Muscle layer of colon (tissue), 2 donors: Measurements from ENCODE around the gene ANKRD66.
"Not testable (repeated sequence)": the region's sequence is repeated elsewhere in the genome, so short reads cannot be mapped to it uniquely, and the experiment has no call there.

Experiments used
- H3K27ac ChIP-seq: one replicate; pipeline ENCODE4 v1.7.0; 2013; ENCODE audit warnings: low read depth, mild to moderate bottlenecking, low read length, moderate library complexity
- H3K27me3 ChIP-seq, 2 donors: one replicate each; pipeline ENCODE4 v1.7.0; 2013; ENCODE audit warnings: low read length in 2 of 2, mild to moderate bottlenecking in 2 of 2; ENCODE audit not compliant: insufficient read depth in 2 of 2, control insufficient read depth in 1 of 2
- H3K36me3 ChIP-seq: one replicate; pipeline ENCODE4 v1.7.0; 2013; ENCODE audit warnings: mild to moderate bottlenecking, low read length; ENCODE audit not compliant: insufficient read depth
- H3K4me1 ChIP-seq: one replicate; pipeline ENCODE4 v1.7.0; 2013; ENCODE audit warnings: mild to moderate bottlenecking, low read length; ENCODE audit not compliant: insufficient read depth
- H3K4me3 ChIP-seq, 2 donors: one replicate each; pipeline ENCODE4 v1.7.0; 2013; ENCODE audit warnings: low read length in 2 of 2, low read depth in 1 of 2, mild to moderate bottlenecking in 1 of 2, moderate library complexity in 1 of 2
- H3K9ac ChIP-seq: one replicate; pipeline ENCODE4 v1.7.0; 2013; ENCODE audit warnings: low read length
- H3K9me3 ChIP-seq: one replicate; pipeline ENCODE4 v1.7.0; 2013; ENCODE audit warnings: mild to moderate bottlenecking, low read length
- donor health status: abdominal sarcoma.
- donor health status: Adenocarcinoma of cecum.

The ANKRD66 gene

DNA sequence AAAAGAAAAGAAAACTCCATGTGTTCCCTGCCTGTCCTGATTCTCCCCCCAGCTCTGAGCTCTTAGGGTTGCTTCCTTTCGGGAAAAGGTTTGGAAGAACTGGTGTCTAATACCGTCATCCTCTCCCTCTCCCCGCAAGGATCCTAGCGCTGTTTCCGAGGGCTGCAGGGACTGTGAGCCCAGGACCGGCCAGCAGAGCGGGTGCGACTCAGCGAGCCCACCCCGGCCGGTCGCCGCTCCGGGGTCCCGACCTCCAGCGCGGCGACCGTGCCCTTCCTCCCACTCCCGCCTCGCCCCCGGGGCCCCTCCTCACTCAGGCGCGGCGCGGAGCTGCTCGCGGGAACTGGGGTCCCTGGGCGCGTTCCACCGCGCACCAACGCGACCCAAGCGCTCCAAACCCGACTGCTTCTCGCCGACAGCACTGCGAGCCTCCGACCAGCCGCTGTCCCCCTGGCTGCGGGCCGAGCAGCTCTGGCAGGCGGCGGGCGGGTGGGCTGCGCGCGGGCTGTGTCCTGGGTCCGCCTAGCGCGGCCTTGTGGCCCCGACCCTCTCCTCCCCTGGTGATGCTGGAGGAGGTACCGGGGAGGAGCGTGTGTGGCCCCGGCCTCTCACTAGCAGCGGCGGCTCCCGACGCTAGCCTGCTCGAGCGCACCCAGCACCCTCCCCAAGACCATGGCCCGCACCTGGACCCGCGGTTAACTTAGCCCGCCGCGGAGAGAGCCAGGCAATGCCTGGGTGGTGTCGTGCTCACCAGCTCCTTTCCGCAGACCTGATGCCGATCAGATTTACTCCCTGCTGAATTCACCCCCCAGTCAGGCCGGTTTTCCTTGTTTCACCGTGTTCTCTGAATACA lies 11.6 kb upstream of the ANKRD66 start, which contains the start of gene PLA2G7:
Gene PLA2G7 (minus strand): TSS at position 509 of the 853 bp plus-strand sequence. CDS start 12,484 bp downstream, outside the sequence.
- Histone ChIP-seq H3K4me1 (no peaks in the 10 kb centered on the region), H3K9ac (no peak within 1 kb of the TSS), H3K36me3 (no peaks in the 10 kb centered on the region), H3K9me3 (no peaks in the 10 kb centered on the region), H3K27me3 (peaks cover 6 to 10% of the 10 kb centered on the region in 2 donors), H3K27ac (no peak within 1 kb of the TSS), H3K4me3 (peak within 1 kb of the TSS; percentile 55 to 64)

DNA sequence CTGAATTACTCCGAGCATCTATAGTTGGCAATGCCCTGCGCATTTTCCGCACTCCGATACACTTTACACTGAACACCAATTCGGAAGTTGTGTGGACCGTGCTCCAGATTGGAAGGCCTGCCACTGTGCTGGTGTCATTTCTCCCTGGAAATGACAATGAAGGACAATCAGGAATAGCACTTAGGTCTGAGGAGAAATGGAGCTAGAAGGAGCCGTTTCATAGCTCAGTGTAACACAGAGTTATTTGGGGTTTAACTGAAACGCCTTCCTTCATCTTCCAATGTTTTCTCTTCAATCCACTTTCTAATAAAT lies 11.1 kb upstream of the ANKRD66 start:
- Histone ChIP-seq H3K27ac (no peak overlapping the region), H3K9ac (no peak overlapping the region), H3K36me3 (no peaks in the 10 kb centered on the region), H3K9me3 (no peaks in the 10 kb centered on the region), H3K27me3 (peaks cover 6 to 10% of the 10 kb centered on the region in 2 donors), H3K4me3 (peak overlapping the region; percentile 55 to 64), H3K4me1 (no peaks in the 10 kb centered on the region)

DNA sequence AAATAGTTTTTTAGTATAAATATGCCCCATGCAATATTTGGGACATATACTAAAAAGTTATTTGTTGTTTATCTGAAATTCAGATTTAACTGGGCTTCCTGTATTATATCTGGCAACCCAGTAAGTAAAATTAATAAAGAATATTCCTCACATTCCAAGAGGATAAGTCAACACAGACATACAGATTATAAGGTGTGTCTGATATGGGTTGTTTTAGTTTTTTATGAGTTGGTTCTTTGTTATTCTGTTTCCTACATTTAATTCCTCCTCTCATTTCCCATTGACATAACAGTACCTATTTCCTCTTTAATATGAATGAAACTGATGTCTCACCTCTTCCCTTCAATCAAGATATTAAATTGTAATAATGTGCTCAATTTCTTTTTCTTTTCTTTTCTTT lies 9.8 kb upstream of the ANKRD66 start:
- Histone ChIP-seq H3K36me3 (no peaks in the 10 kb centered on the region), H3K9me3 (no peaks in the 10 kb centered on the region), H3K27ac (no peak overlapping the region), H3K4me3 (no peak overlapping the region), H3K4me1 (no peaks in the 10 kb centered on the region), H3K9ac (no peak overlapping the region), H3K27me3 (peaks cover 6 to 10% of the 10 kb centered on the region in 2 donors)

DNA sequence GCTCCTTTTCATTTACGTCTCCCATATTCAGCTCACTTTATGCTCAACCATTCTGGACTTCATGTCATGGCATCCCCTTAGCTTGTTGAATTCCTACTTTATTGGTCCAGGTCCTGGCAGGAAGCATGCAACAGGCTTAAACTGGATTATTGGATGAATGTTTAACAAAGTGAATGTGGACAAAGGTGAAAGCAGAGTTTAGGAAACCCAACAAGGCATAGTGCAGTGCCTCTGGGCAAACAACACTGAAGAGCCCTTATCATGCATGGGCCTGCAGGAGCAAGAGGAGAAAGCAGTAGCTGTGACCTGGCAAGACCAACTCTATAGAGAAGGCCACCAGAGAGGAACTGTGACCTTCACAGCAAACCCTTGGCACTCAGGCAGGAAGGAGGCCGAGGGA lies 5.3 kb upstream of the ANKRD66 start:
- Histone ChIP-seq H3K27ac (no peak overlapping the region), H3K9ac (no peak overlapping the region)

DNA sequence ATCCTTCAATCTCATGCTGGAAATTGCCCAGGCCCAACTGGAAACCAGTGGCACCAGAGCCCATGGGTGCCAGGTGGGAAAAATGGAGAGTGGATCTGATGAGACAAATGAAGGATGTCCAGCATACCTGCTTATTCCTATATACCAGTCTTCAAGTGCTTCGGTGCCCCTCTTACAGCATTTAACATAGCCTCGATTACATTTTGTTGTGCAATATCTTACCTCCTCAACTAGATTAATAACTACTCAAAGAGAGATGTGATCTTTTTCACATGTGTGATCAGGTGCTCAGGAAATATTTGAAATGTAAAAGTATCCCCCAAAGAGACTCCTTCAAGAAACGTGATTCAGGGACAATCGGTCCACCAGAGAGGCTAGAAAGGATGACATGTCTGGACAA lies 4.8 kb upstream of the ANKRD66 start:
- no peak overlapping the region for H3K27ac ChIP-seq
- no peak overlapping the region for H3K4me3 ChIP-seq
- no peaks in the 10 kb centered on the region for H3K4me1 ChIP-seq
- H3K9me3 ChIP-seq: no peaks in the 10 kb centered on the region
- no peak overlapping the region for H3K9ac ChIP-seq
- peaks cover 0 to 6% of the 10 kb centered on the region in 2 donors for H3K27me3 ChIP-seq
- H3K36me3 ChIP-seq: no peaks in the 10 kb centered on the region

More for the DNA sequence above, 5.3 kb upstream of the ANKRD66 start:
- Histone ChIP-seq H3K9me3 (no peaks in the 10 kb centered on the region), H3K4me1 (no peaks in the 10 kb centered on the region), H3K36me3 (no peaks in the 10 kb centered on the region), H3K4me3 (no peak overlapping the region), H3K27me3 (peaks cover 4 to 6% of the 10 kb centered on the region in 2 donors)

DNA sequence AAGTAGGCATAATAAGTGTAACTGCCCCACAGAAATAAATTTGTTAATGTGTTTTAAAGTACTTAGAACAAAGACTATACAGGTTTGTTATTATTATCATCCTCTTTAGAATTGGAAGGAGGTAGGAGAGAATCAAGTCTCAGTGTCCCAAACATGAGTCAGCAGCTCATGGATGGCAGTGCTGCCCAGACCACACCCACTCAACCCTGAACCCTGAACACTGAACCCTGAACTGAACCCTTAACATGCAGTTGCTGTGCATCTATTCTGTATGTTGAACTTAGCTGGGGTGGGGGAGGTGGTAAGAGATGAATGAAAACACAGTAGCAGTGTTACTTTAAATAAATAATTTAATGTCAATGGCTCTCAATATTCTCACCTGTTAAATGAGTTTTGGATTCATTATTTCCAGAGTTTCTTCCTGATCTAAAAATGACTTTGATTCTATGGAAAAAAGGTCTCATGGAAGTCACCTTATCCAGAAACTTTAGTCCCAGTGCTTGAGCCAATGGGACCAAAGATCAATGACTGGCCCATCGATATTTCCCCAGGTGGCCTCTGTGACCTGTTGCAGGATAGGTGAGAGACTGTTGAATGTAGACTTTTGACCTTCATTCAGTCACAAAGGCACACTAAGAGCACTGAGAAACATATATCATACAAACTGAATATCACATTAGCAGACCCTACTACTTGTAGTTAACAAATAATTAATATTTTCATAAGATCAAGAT lies 3.1 kb upstream of the ANKRD66 start:
- H3K27ac ChIP-seq: no peak overlapping the region

DNA sequence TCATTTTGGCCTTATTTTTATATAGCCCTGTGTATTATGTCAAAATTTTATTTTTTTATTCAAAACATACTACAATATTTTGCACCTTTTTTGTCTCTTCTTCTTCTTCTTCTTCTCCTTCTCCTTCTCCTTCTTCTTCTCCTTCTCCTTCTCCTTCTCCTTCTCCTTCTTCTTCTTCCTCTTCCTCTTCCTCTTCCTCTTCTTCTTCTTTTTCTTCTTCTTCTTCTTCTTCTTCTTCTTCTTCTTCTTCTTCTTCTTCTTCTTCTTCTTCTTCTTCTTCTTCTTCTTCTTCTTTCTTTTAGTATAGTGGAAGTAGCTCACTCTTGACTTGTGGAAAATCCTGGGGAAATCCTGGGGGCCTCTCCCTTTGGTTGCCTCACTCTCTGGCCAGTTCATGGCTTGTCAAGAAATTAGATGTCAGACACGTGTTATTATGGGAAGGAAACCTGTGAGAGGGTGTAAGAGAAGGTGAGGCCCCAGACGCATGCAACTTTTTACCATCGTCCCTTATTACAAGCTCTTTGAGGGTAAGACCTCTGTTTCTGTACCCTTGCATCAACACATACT lies 2.5 kb upstream of the ANKRD66 start:
- not testable (repeated sequence) for H3K9ac ChIP-seq, H3K9me3 ChIP-seq

More for the DNA sequence above, 3.1 kb upstream of the ANKRD66 start:
- no peak overlapping the region for H3K9ac ChIP-seq
- H3K27me3 ChIP-seq: no peaks in the 10 kb centered on the region
- H3K4me1 ChIP-seq: no peaks in the 10 kb centered on the region
- H3K4me3 ChIP-seq: no peak overlapping the region
- no peaks in the 10 kb centered on the region for H3K36me3 ChIP-seq
- H3K9me3 ChIP-seq: no peaks in the 10 kb centered on the region

DNA sequence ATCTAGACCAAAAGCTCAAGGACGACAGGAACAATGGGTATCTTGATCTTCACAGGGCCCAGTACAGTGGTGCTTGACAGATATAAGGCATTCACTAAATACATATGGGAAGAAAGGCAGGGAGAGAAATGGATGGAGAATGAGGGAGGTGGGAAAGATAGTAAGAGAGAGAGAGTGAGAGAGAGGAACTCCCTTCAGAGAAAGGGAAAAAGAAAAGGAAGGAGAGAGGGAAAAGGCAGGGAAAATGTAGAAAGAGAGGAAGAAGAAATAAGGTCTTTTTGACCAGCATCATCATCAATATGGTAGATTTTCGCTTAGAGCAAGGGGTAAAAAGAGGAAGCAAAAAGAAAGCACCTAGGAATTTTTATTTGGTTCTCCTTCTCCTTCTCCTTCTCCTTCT lies 760 bp upstream of the ANKRD66 start:
- H3K4me1 ChIP-seq: no peaks in the 10 kb centered on the region
- H3K27ac ChIP-seq: no peak overlapping the region
- no peak overlapping the region for H3K4me3 ChIP-seq
- no peak overlapping the region for H3K9ac ChIP-seq
- H3K9me3 ChIP-seq: no peaks in the 10 kb centered on the region
- H3K27me3 ChIP-seq: no peaks in the 10 kb centered on the region
- no peaks in the 10 kb centered on the region for H3K36me3 ChIP-seq

More for the DNA sequence above, 2.5 kb upstream of the ANKRD66 start:
- H3K27ac ChIP-seq, H3K27me3 ChIP-seq, H3K36me3 ChIP-seq, H3K4me1 ChIP-seq, H3K4me3 ChIP-seq: not testable (repeated sequence)

DNA sequence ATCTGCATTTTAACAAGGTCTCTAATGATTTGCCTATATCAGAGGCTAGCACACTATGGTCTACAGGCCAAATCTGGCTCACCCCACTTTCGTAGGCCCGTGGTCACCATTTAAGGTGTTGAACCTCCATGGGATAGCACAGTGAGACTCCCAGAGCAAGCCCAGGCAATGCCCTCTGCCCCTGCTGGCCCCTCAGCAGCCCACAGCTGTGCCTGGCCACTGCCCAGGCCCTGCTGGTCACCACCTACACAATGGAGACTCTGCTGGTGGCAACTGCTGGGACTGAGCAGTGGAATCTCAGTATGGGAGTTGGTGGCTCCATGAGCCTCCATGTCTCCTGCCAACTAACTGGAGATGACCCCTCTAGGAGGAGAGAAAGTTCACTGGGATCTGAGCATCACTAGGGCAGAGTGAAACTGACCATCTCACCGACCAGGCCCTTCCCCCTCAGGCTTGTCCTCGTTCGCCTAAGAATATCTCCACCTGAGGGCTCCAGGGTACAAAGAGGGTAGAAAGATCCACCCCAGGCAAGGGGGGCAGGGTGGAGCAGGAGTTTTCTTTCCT lies 2.3 kb downstream of the ANKRD66 start:
- no peak overlapping the region for H3K9ac ChIP-seq
- H3K27ac ChIP-seq: no peak overlapping the region
- H3K4me3 ChIP-seq: no peak overlapping the region
- no peaks in the 10 kb centered on the region for H3K27me3 ChIP-seq
- no peaks in the 10 kb centered on the region for H3K36me3 ChIP-seq
- H3K4me1 ChIP-seq: no peaks in the 10 kb centered on the region
- no peaks in the 10 kb centered on the region for H3K9me3 ChIP-seq

DNA sequence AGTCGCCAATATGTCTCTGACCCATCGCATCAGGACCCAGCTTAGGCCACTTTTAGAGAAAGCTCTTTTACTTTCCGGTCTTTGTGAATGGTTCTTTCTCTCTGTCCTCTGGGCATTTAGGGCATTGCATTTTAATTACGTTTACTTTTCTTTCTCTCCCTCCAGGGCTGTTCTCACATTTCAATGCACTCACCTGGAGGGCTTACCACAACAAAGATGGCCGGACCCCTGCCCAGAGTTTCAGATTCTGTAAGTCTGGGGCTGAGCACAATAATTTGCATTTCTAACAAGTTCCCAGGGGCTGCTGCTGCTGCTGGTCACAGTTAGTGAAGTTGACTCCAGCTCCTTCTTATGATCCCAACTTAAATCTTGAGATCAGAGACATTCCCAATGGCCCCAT lies 3.0 kb downstream of the ANKRD66 start:
- no peak overlapping the region for H3K4me3 ChIP-seq
- H3K36me3 ChIP-seq: no peaks in the 10 kb centered on the region
- H3K4me1 ChIP-seq: no peaks in the 10 kb centered on the region
- no peaks in the 10 kb centered on the region for H3K27me3 ChIP-seq
- H3K9me3 ChIP-seq: no peaks in the 10 kb centered on the region
- no peak overlapping the region for H3K9ac ChIP-seq
- H3K27ac ChIP-seq: no peak overlapping the region

DNA sequence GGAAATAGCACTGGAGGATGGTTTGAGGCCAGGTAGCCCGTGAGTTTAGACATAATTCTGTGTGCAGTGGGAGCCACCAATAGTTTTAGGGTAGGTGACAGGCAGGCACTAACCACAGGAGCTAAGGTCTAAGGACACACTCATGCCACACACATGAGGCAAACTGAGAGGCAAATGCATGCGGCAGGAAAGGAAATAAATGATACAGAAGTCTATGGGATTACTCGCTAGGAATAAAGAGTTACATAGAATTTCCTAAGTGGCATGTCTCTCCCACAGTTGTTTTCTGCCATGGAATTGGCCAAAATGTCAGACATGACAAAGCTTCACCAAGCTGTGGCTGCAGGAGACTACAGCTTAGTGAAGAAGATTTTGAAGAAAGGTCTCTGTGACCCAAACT lies 4.9 kb downstream of the ANKRD66 start:
- H3K4me3 ChIP-seq: no peak overlapping the region
- H3K9ac ChIP-seq: no peak overlapping the region
- no peaks in the 10 kb centered on the region for H3K36me3 ChIP-seq
- no peak overlapping the region for H3K27ac ChIP-seq
- H3K27me3 ChIP-seq: no peaks in the 10 kb centered on the region
- H3K9me3 ChIP-seq: no peaks in the 10 kb centered on the region
- no peaks in the 10 kb centered on the region for H3K4me1 ChIP-seq
